Measurements from ENCODE around the gene STAP2.

STAP2 gene

DNA sequence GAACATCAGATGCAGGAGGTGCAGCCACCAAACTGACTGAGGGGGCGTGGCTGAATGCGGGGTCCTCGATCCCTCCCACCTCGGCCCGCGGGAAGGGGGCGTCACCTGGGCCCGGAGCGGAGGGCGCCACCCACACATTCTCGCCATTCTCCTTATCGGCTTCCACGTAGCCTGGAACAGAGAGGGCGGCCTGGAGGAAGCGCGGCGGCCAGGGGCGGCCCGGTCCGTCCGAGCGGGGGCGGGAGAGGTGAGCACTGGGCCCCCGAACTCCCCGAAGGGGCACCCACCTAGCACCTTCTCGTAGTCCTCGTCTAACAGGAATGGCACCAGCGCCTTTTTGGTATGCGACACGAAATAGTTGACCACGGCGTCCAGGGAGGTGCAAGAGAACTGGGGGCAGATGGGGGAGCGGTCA lies 11.8 kb downstream of the STAP2 start:
- no peak for DNase-seq

DNA sequence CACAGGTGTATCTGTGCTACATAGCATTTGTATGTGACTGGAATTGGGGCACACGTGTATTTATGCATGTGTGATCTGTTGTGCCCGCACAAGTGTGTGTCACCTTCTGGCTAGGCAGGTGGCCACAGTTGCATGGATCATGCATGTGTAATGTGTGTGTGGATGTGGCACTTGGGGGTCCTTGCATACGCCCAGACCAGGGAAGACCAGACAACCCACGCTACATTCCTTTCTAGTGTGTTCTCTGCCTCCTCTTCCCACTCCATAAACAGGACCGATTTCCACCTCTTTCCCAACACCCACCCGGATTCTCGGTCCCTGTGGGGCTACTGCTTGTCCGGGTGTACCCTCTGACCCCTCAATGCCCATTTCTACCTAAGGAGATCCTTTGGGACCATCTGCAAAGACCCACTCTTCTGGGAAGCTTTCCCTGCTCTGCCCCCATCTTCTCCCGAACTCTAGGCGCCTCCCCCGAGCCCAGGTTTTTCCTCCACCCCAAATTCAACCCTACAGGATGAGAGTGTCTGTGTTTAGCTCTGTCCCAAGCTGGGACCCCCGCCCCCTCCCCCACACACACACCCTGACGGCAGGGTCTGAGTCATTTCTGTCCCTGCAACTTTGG lies 12.3 kb downstream of the STAP2 start:
- no peak for DNase-seq

DNA sequence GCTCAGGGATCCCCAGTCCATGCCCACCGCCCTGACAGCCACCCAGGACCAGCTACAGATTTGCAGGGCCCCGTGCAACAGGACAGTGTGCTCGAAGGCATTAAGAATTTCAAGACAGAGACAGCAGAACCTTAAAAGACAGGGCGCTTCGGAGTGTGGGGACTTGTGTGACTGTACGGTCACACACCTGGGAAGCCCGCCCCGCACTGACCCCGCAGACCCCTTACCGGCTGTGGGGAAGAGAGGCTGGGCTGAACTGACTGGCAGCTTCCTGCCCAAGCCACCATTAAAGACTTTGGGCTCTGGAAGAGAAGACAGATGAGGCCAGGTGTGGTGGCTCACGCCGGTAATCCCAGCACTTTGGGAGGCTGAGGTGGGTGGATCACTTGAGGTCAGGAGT lies 14.4 kb downstream of the STAP2 start:
- DNase-seq, result no peak

GRCh38 chr19:4323692-4324091 lies 14.9 kb downstream of the STAP2 start:
- DNase-seq, result no peak

DNA sequence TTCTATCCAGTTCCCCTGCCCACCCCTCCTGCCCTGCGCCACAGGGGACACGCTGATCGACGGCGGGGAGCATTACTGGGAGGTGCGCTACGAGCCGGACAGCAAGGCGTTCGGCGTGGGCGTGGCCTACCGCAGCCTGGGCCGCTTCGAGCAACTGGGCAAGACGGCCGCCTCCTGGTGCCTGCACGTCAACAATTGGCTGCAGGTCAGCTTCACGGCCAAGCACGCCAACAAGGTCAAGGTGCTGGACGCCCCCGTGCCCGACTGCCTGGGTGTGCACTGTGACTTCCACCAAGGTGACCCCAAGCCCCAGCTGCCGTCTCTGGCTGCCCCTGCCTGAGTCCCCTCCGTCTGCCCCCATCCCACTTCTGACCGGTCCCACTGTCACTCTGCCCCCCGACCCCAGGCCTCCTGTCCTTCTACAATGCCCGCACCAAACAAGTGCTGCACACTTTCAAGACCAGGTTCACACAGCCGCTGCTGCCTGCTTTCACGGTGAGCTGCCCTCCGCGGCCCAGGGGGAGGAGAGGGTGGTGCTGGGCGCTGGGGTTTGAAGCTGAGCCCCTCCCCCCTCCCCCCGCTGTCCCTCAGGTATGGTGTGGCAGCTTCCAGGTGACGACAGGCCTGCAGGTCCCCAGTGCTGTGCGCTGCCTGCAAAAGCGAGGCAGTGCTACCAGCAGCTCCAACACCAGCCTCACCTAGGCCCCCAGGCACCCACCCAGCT lies 15.5 kb downstream of the STAP2 start:
- DNase-seq, result no peak

DNA sequence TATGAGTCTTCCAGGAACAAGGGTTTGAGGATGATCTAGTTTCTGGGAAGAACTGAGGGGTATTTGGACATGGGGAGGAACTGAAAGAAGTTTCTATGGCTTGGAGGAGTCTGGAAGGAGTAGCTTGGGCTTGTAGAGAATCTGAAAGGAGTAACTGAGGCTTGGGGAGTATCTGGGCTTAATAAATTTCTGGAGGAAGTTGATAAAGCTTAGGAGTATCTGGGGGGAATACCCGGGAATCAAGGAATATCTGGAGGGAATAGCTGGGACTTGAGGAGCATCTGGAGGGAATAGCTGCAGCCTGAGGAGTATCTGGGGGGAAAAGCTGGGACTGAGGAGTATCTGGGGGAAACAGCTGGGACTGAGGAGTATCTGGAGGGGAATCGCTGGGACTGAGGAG lies 18.2 kb downstream of the STAP2 start:
- DNase-seq, result no peak

DNA sequence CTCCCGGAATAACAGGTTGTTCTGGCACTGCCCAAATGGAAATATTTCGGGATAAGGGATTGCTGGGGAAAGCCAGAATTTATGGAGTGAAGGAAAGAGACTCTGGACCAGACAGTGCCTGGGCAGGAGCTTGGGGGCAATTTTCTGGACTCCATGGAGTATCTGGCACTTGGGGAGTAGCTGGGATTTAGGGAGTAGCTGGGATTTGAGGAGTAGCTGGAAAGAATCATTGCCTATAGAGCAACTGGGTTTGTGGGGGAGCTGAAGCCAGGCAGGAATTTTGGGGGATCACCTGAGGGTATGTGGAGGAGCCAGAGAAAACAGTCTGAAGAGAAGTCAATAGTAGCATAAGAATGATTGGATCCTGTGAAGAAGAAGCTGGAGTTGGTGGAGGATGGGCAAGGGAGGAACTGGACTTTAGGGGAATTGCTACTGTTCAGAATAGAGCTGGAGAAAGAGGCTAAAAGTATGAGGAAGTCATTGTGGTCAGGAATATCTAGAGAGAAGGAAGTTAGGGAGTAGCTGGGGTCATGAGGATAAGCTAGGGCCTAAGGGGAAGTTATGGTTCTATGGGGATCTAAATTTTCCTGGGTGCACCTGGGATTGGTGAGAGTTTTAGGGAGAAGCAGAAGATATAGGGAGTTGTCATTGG lies 19.4 kb downstream of the STAP2 start:
- DNase-seq, result peak; percentile 78

DNA sequence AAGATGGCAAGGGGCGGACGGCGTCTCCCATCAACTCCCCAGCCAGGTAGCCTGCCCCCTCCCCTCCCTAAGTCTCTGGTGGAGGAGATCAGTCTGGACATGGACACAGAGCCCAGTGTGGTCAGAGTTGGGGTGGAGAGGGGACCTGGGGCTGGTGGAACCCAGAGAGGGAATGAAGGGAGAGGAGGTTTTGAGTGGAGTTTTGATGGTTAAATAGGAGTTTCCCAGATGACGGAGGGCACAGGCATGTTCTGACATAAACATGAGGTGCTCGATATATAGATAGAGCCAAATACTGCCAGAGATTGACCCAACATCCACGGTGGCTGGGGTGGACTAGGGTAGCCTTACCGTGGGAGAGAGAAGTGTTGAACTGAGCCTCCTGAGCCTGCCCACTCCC lies 20.2 kb downstream of the STAP2 start:
- no peak for DNase-seq

GRCh38 chr19:4316956-4317355 lies 21.7 kb downstream of the STAP2 start:
- no peak for DNase-seq

GRCh38 chr19:4313847-4314490 lies 24.7 kb downstream of the STAP2 start:
- no peak for DNase-seq

DNA sequence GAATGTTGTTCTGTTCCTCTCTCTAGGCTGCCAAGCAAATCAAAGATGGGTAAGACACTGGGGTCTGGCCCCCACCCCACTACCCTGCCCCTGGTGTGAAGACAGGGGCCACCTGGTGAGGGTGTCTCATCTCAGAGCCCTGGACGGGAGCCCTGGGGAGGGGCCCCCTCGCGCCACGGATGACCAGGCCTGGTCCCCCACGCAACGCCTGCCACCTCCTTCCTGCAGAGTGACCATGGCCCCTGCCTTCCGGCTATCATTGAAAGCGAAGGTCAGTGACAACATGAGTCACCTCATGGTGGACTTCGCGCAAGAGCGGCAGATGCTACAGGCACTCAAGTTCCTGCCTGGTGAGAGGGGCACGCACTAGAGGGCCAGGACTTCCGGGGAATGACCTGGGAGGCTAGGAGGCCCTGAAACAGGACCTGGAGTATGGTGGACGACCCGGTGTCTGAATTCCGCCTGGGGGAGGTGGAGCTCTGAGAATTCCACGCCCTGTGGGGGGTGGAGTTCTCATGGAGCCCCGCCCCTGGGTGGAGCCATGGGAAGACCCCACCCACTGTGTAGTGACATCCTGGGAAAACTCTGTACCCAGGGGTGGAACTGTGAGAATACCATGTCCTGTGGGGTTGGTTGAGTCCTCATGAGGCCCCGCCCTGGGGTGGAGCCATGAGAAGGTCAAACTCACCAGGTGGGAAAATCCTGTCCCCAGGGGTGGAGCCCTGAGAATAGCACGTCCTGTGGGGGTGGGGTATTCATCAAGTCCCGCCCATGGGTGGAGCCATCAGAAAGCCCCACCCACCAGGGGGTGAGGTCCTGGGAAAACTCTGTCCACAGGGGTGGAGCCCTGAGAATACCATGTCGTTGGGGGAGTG lies 28.1 kb downstream of the STAP2 start:
- no peak for DNase-seq

GRCh38 chr19:4305659-4306058 lies 33.0 kb downstream of the STAP2 start:
- DNase-seq, result no peak

- no peak for DNase-seq
Measured at GRCh38 chr19:4305257-4305612, 33.4 kb downstream of the STAP2 start.

- no peak for DNase-seq
Measured at GRCh38 chr19:4304538-4305256, 33.9 kb downstream of the STAP2 start, which contains the start of gene FSD1. Gene FSD1 (plus strand): TSS chr19:4304598. CDS start chr19:4304747, 149 bp downstream.

DNA sequence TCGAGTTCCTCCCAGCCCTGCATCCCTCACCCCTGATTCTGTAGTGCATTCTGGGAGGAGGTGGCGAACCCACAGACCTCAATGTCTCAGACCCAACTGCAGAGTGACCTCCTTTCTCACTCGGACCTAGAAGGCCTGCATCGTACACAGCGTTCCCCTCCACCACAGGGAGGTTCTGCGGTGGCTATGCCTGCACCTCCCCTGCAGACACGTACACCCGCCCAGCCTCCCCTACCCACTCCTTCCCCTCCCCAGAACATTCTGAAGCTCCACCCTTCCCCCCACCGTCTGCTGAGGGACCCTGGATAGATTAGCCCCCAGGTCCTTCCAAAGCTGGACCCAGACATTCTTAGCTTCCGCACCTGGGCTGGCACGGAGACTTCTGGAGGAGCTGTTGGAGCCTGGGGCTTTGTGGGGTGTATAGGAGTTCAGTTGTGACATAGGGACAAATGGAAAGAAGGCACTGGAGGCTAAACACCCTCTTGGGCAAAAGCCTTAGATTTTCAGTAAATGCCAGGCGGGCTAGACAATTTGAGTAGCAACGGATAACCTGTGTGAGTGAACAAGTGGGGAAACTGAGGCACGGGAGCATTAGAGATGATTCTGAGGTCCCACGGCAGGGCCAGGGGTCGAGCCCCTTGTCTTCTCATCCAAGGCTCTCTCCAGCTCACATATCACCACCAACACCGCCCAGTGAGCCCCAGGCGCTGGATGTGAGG lies 34.6 kb downstream of the STAP2 start:
- DNase-seq, result no peak

GRCh38 chr19:4302243-4302640 lies 36.4 kb downstream of the STAP2 start, which contains the start of gene TMIGD2:
Gene TMIGD2 (minus strand): TSS chr19:4302389. CDS start chr19:4302385, 4 bp downstream.
- DNase-seq, result no peak

- DNase-seq, result no peak
Measured at GRCh38 chr19:4301590-4302242, 36.9 kb downstream of the STAP2 start.

DNA sequence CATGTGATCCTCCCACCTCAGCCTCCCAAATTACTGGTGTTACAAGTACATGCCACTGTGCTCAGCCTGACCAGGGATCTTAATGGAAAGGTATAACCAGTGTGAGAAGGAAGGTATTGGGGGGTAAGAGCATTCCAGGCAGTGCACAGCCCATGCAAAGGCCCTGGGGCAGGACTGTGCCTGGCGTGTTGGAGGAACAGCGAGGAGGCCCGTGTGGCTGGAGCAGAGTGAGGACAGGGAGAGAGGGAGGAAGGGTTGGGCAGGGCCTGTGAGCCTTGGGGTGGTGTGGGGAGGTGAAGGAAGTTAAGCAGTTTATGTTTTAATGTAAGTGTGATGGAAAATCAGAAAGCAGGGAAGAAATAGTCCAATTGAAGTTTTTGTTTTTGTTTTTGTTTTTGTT lies 38.0 kb downstream of the STAP2 start:
- DNase-seq, result no peak

DNA sequence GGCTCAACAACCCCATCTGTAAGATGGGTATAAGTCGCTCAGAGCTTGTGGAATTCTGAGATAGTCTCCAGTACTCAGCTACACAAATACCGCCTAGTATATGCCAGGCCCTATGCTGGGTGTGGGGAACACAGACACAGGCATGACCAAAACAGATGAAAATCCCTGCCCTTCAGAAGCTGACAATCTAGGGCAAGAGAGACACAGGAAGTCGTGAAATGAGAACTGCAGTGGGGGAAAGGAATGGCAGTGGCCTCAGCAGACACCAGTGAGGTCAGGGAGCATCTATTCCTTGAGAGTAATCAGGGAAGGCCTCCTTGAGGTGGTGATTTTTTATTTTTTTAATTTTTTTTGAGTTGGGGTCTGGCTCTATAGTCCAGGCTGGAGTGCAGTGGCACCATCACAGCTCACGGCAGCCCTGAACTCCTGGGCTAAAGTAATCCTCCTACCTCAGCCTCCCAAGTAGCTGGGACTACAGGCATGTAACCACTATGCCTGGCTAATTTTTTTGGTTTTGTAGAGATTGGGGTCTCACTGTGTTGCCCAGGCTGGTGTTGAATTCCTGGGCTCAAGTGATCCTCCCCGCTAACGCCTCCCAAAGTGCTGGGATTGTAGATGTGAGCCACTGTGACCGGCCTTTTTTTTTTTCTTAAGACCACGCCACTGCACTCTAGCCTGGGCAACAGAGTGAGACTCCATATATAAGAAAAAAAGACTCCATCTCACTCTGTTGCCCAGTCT lies 39.6 kb downstream of the STAP2 start:
- DNase-seq, result no peak
